Measurements from ENCODE around the gene FETUB.
A peak's percentile ranks its signal among the peaks of the same experiment; 100 is the strongest.
"Not testable (repeated sequence)": the region's sequence is repeated elsewhere in the genome, so short reads cannot be mapped to it uniquely, and the experiment has no call there.

Gene FETUB

GRCh38 chr3:186614266-186614596 lies 26.0 kb upstream of the FETUB start:
- no peak for DNase-seq

GRCh38 chr3:186614597-186615483 lies 25.4 kb upstream of the FETUB start:
- peak; percentile 83 for DNase-seq

- no peak for DNase-seq
Observed at GRCh38 chr3:186616299-186616617, 23.9 kb upstream of the FETUB start.

- DNase-seq = peak; percentile 80
Observed at GRCh38 chr3:186617036-186617946, 22.9 kb upstream of the FETUB start.

GRCh38 chr3:186618318-186618938 lies 21.8 kb upstream of the FETUB start:
- no peak for DNase-seq

GRCh38 chr3:186619787-186620212 lies 20.4 kb upstream of the FETUB start:
- no peak for DNase-seq

GRCh38 chr3:186620213-186621092 lies 19.7 kb upstream of the FETUB start:
- no peak for DNase-seq

GRCh38 chr3:186621894-186622650 lies 18.1 kb upstream of the FETUB start:
- DNase-seq = no peak

GRCh38 chr3:186622651-186623310 lies 17.4 kb upstream of the FETUB start:
- no peak for DNase-seq

- no peak for DNase-seq
Observed at GRCh38 chr3:186624598-186624997, 15.6 kb upstream of the FETUB start.

GRCh38 chr3:186625600-186626042 lies 14.6 kb upstream of the FETUB start:
- no peak for DNase-seq

- no peak for DNase-seq
Observed at GRCh38 chr3:186626254-186626847, 13.8 kb upstream of the FETUB start.

- DNase-seq = no peak
Observed at GRCh38 chr3:186627852-186628414, 12.3 kb upstream of the FETUB start.

- no peak for DNase-seq
Observed at GRCh38 chr3:186628756-186629155, 11.4 kb upstream of the FETUB start.

- no peak for DNase-seq
Observed at GRCh38 chr3:186630950-186631641, 9.1 kb upstream of the FETUB start.

GRCh38 chr3:186633481-186633880 lies 6.7 kb upstream of the FETUB start:
- no peak for DNase-seq

GRCh38 chr3:186634207-186634606 lies 6.0 kb upstream of the FETUB start:
- DNase-seq = not testable (repeated sequence)

GRCh38 chr3:186635532-186635931 lies 4.7 kb upstream of the FETUB start:
- DNase-seq = no peak

- DNase-seq = no peak
Observed at GRCh38 chr3:186636536-186636935, 3.7 kb upstream of the FETUB start.

- no peak for DNase-seq
Observed at GRCh38 chr3:186637686-186638085, 2.5 kb upstream of the FETUB start.
